Liver (tissue), 9 donors: ENCODE data around the gene GNPTG. TPM values are rescaled to one million over a fixed set of nuclear protein-coding genes. Genes with fewer than 3 reads are reported as not detected.

ENCODE experiments used
- DNase-seq: peaks from one replicate; pipeline ENCODE4 v3.0.0-alpha.2; 2017; ENCODE audit warnings: low spot score
- H3K27ac ChIP-seq, 2 donors: one replicate each; pipeline ENCODE4 v1.7.0; 2013; ENCODE audit warnings: inconsistent platforms in 2 of 2, low read length in 2 of 2, control low read depth in 1 of 2, low read depth in 1 of 2, mild to moderate bottlenecking in 1 of 2
- H3K27me3 ChIP-seq, 4 donors: one replicate each; pipeline versions ENCODE4 v1.6.1 to v1.7.0; 2013; ENCODE audit warnings: low read length in 3 of 4, inconsistent platforms in 1 of 4, mild to moderate bottlenecking in 1 of 4, moderate library complexity in 1 of 4; ENCODE audit not compliant: control insufficient read depth in 4 of 4, insufficient read depth in 4 of 4
- H3K36me3 ChIP-seq, 4 donors: one replicate each; pipeline versions ENCODE4 v1.6.1 to v1.7.0; 2013; ENCODE audit warnings: low read length in 3 of 4, mild to moderate bottlenecking in 3 of 4, low read depth in 1 of 4, moderate library complexity in 1 of 4; ENCODE audit not compliant: control insufficient read depth in 4 of 4, insufficient read depth in 3 of 4
- H3K4me1 ChIP-seq, 4 donors: one replicate each; pipeline versions ENCODE4 v1.6.1 to v1.7.0; 2013; ENCODE audit warnings: low read length in 3 of 4, mild to moderate bottlenecking in 3 of 4, moderate library complexity in 1 of 4; ENCODE audit not compliant: control insufficient read depth in 4 of 4, insufficient read depth in 4 of 4
- H3K4me3 ChIP-seq, 3 donors: one replicate each; pipeline versions ENCODE4 v1.6.1 to v1.7.0; 2013; ENCODE audit warnings: low read length in 3 of 3, control low read depth in 1 of 3, low read depth in 1 of 3, mild to moderate bottlenecking in 1 of 3
- H3K9ac ChIP-seq, 2 donors: one replicate each; pipeline ENCODE4 v1.7.0; 2013; ENCODE audit warnings: low read length in 2 of 2, mild to moderate bottlenecking in 2 of 2, moderate library complexity in 2 of 2, control low read depth in 1 of 2, low read depth in 1 of 2
- H3K9me3 ChIP-seq, 4 donors: one replicate each; pipeline versions ENCODE4 v1.6.1 to v1.7.0; 2013; ENCODE audit warnings: low read length in 3 of 4; ENCODE audit not compliant: control insufficient read depth in 4 of 4
- EGR1 ChIP-seq, 2 donors: IDR thresholded peaks; 2 replicates each; pipeline ENCODE4 v1.6.1; 2016 to 2018; ENCODE audit warnings: antibody characterized with exemption in 2 of 2, low read depth in 2 of 2
- FOXA1 ChIP-seq: IDR thresholded peaks from 2 replicates; pipeline ENCODE4 v1.6.1; 2016; ENCODE audit warnings: antibody characterized with exemption
- FOXA2 ChIP-seq: IDR thresholded peaks from 2 replicates; pipeline ENCODE4 v1.6.1; 2016; ENCODE audit warnings: antibody characterized with exemption
- GABPA ChIP-seq, 2 donors: IDR thresholded peaks in 1 of 2; conservative IDR thresholded peaks in 1 of 2; 2 replicates each; pipeline ENCODE4 v1.6.1; 2016; ENCODE audit warnings: antibody characterized with exemption in 2 of 2, mild to moderate bottlenecking in 1 of 2, moderate library complexity in 1 of 2
- HNF4A ChIP-seq, 2 donors: conservative IDR thresholded peaks; 2 replicates each; pipeline ENCODE4 v1.6.1; 2016; ENCODE audit warnings: antibody characterized with exemption in 2 of 2, mild to moderate bottlenecking in 2 of 2
- HNF4G ChIP-seq: IDR thresholded peaks from 2 replicates; pipeline ENCODE4 v1.6.1; 2016; ENCODE audit warnings: antibody characterized with exemption
- JUND ChIP-seq, 2 donors: IDR thresholded peaks; 2 replicates each; pipeline ENCODE4 v1.6.1; 2016; ENCODE audit warnings: antibody characterized with exemption in 2 of 2
- NR2F2 ChIP-seq: IDR thresholded peaks from 2 replicates; pipeline ENCODE4 v1.6.1; 2016; ENCODE audit warnings: antibody characterized with exemption
- RAD21 ChIP-seq, 2 donors: IDR thresholded peaks; 2 replicates each; pipeline ENCODE4 v1.6.1; 2016; ENCODE audit warnings: antibody characterized with exemption in 2 of 2, mild to moderate bottlenecking in 2 of 2
- RXRA ChIP-seq, 2 donors: IDR thresholded peaks; 2 replicates each; pipeline ENCODE4 v1.6.1; 2017 to 2018; ENCODE audit warnings: antibody characterized with exemption in 2 of 2, mild to moderate bottlenecking in 1 of 2
- SP1 ChIP-seq: IDR thresholded peaks from 2 replicates; pipeline ENCODE4 v1.6.1; 2018; ENCODE audit warnings: antibody characterized with exemption, mild to moderate bottlenecking
- TAF1 ChIP-seq: conservative IDR thresholded peaks from 2 replicates; pipeline ENCODE4 v1.6.1; 2016; ENCODE audit warnings: antibody characterized with exemption, mild to moderate bottlenecking
- YY1 ChIP-seq: IDR thresholded peaks from 2 replicates; pipeline ENCODE4 v1.6.1; 2016; ENCODE audit warnings: antibody characterized with exemption, mild to moderate bottlenecking
- WGBS: extraction: QIAGEN DNeasy Blood & Tissue Kit; methylation state at CpG from one replicate; pipeline ENCODE4 v1.1.7; 2013; 5-methylcytosine and 5-hydroxymethylcytosine counted together
- polyA plus RNA-seq, 2 donors: library from polyadenylated mRNA; stranded (reverse) in 1 of 2; unstranded in 1 of 2; fragments of 200-250 nt in 1 of 2; fragments of >200 nt in 1 of 2; fragmentation: Nextera tagmentation in 1 of 2; extraction: Ambion mirVana in 1 of 2; gene quantifications; one replicate each; pipeline versions ENCODE4 v1.2.1 to v1.2.3, GENCODE V29; 2013 to 2015
- total RNA-seq, 2 donors: library from RNA; depleted of rRNA; stranded (reverse); fragments of >200 nt; gene quantifications; one replicate each; pipeline ENCODE4 v1.2.3, GENCODE V29; 2014
- TF ChIP-seq, protein P1 (sequence below): IDR thresholded peaks from 2 replicates; pipeline ENCODE4 v1.6.1; 2016; ENCODE audit warnings: antibody characterized with exemption, mild to moderate bottlenecking
- TF ChIP-seq, protein P2 (sequence below): IDR thresholded peaks from 2 replicates; pipeline ENCODE4 v1.6.1; 2016; ENCODE audit warnings: antibody characterized with exemption
- TF ChIP-seq, protein P3 (sequence below): IDR thresholded peaks from 2 replicates; pipeline ENCODE4 v1.6.1; 2016; ENCODE audit warnings: antibody characterized with exemption
- TF ChIP-seq, protein P4 (sequence below): fragments of 150-350 bp; IDR thresholded peaks from 2 replicates; pipeline ENCODE4 v1.5.1; 2017; ENCODE audit warnings: improper control_type of control experiment, low read depth, low read length; ENCODE audit not compliant: missing input control
- TF ChIP-seq, protein P5 (sequence below): IDR thresholded peaks from 2 replicates; pipeline ENCODE4 v1.6.1; 2016; ENCODE audit warnings: antibody characterized with exemption
- donor health status: healthy.
- donor health status: healthy.
- donor health status: healthy.
- donor health status: healthy.
- donor health status: healthy.

Gene GNPTG
- total and polyA plus RNA-seq, 4 donors = 24.4 to 79.6 (median 41.0) TPM

DNA sequence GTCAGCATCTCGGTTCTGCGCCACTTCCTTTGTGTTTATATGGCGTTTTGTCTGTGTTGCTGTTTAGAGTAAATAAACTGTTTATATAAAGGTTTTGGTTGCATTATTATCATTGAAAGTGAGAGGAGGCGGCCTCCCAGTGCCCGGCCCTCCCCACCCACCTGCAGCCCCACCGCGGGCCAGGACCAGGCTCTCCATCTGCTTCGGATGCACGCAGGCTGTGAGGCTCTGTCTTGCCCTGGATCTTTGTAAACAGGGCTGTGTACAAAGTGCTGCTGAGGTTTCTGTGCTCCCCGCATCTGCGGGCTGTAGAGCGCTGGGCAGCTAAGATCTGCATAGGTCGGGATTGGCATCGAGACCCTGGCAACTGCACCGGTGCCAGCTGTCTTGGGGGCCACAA, 26.5 kb upstream of the GNPTG start:
- no peak for TF ChIP-seq JUND (IDR thresholded peaks at IDR 0.05)
- no peak for TF ChIP-seq TAF1
- no peak for TF ChIP-seq FOXA1
- TF ChIP-seq, protein P1, sequence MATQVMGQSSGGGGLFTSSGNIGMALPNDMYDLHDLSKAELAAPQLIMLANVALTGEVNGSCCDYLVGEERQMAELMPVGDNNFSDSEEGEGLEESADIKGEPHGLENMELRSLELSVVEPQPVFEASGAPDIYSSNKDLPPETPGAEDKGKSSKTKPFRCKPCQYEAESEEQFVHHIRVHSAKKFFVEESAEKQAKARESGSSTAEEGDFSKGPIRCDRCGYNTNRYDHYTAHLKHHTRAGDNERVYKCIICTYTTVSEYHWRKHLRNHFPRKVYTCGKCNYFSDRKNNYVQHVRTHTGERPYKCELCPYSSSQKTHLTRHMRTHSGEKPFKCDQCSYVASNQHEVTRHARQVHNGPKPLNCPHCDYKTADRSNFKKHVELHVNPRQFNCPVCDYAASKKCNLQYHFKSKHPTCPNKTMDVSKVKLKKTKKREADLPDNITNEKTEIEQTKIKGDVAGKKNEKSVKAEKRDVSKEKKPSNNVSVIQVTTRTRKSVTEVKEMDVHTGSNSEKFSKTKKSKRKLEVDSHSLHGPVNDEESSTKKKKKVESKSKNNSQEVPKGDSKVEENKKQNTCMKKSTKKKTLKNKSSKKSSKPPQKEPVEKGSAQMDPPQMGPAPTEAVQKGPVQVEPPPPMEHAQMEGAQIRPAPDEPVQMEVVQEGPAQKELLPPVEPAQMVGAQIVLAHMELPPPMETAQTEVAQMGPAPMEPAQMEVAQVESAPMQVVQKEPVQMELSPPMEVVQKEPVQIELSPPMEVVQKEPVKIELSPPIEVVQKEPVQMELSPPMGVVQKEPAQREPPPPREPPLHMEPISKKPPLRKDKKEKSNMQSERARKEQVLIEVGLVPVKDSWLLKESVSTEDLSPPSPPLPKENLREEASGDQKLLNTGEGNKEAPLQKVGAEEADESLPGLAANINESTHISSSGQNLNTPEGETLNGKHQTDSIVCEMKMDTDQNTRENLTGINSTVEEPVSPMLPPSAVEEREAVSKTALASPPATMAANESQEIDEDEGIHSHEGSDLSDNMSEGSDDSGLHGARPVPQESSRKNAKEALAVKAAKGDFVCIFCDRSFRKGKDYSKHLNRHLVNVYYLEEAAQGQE = no peak
- TF ChIP-seq, protein P2, sequence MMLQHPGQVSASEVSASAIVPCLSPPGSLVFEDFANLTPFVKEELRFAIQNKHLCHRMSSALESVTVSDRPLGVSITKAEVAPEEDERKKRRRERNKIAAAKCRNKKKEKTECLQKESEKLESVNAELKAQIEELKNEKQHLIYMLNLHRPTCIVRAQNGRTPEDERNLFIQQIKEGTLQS = no peak
- no peak for TF ChIP-seq RXRA (IDR thresholded peaks at IDR 0.05)
- TF ChIP-seq EGR1 (IDR thresholded peaks at IDR 0.05; ENCODE audit: low read depth in 2 of 2) = no peak
- TF ChIP-seq HNF4G = no peak
- TF ChIP-seq, protein P3, sequence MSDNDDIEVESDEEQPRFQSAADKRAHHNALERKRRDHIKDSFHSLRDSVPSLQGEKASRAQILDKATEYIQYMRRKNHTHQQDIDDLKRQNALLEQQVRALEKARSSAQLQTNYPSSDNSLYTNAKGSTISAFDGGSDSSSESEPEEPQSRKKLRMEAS = no peak
- no peak for TF ChIP-seq SP1
- TF ChIP-seq FOXA2 = no peak
- TF ChIP-seq HNF4A (conservative IDR thresholded peaks at IDR 0.05) = no peak
- TF ChIP-seq, protein P4, sequence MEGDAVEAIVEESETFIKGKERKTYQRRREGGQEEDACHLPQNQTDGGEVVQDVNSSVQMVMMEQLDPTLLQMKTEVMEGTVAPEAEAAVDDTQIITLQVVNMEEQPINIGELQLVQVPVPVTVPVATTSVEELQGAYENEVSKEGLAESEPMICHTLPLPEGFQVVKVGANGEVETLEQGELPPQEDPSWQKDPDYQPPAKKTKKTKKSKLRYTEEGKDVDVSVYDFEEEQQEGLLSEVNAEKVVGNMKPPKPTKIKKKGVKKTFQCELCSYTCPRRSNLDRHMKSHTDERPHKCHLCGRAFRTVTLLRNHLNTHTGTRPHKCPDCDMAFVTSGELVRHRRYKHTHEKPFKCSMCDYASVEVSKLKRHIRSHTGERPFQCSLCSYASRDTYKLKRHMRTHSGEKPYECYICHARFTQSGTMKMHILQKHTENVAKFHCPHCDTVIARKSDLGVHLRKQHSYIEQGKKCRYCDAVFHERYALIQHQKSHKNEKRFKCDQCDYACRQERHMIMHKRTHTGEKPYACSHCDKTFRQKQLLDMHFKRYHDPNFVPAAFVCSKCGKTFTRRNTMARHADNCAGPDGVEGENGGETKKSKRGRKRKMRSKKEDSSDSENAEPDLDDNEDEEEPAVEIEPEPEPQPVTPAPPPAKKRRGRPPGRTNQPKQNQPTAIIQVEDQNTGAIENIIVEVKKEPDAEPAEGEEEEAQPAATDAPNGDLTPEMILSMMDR = no peak
- TF ChIP-seq YY1 = no peak
- no peak for TF ChIP-seq RAD21 (IDR thresholded peaks at IDR 0.05)
- TF ChIP-seq, protein P5, sequence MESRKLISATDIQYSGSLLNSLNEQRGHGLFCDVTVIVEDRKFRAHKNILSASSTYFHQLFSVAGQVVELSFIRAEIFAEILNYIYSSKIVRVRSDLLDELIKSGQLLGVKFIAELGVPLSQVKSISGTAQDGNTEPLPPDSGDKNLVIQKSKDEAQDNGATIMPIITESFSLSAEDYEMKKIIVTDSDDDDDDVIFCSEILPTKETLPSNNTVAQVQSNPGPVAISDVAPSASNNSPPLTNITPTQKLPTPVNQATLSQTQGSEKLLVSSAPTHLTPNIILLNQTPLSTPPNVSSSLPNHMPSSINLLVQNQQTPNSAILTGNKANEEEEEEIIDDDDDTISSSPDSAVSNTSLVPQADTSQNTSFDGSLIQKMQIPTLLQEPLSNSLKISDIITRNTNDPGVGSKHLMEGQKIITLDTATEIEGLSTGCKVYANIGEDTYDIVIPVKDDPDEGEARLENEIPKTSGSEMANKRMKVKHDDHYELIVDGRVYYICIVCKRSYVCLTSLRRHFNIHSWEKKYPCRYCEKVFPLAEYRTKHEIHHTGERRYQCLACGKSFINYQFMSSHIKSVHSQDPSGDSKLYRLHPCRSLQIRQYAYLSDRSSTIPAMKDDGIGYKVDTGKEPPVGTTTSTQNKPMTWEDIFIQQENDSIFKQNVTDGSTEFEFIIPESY = no peak
- TF ChIP-seq NR2F2 = no peak
- TF ChIP-seq GABPA (IDR thresholded peaks at IDR 0.05 in 1 of 2, conservative IDR thresholded peaks at IDR 0.05 in 1 of 2) = no peak
- no peak overlapping the region for H3K27ac ChIP-seq
- no peaks in the 10 kb centered on the region for H3K9me3 ChIP-seq
- WGBS = 90% methylated on average over 15 of the region's 15 CpGs
- H3K4me1 ChIP-seq = no peaks in the 10 kb centered on the region
- no peak overlapping the region for H3K4me3 ChIP-seq
- H3K36me3 ChIP-seq = peaks cover 4 to 41% (median 15%) of the 10 kb centered on the region in 4 donors
- no peak overlapping the region for H3K9ac ChIP-seq
- H3K27me3 ChIP-seq = no peaks in the 10 kb centered on the region
- DNase-seq = no peak
